GM21723 (cell line): ENCODE measurements around the gene KCNK13.
"Not testable (repeated sequence)": the region's sequence is repeated elsewhere in the genome, so short reads cannot be mapped to it uniquely, and the experiment has no call there.

ENCODE experiments used
- ATAC-seq: cut with Tn5 transposase; IDR thresholded peaks from one replicate; pipeline ENCODE4 v1.9.1; 2021; ENCODE audit warnings: mild to moderate bottlenecking, moderate library complexity; ENCODE audit not compliant: unreplicated experiment

Gene KCNK13

GRCh38 chr14:90191154-90191553, 129.4 kb downstream of the KCNK13 start:
- no peak for ATAC-seq

- ATAC-seq: no peak
Measured at GRCh38 chr14:90191585-90191984, 129.8 kb downstream of the KCNK13 start.

GRCh38 chr14:90193925-90194324, 132.1 kb downstream of the KCNK13 start:
- ATAC-seq: no peak

- ATAC-seq: no peak
Measured at GRCh38 chr14:90194706-90195105, 132.9 kb downstream of the KCNK13 start.

- ATAC-seq: no peak
Measured at GRCh38 chr14:90198541-90199060, 136.8 kb downstream of the KCNK13 start.

GRCh38 chr14:90200546-90200945, 138.8 kb downstream of the KCNK13 start:
- not testable (repeated sequence) for ATAC-seq

GRCh38 chr14:90201344-90201743, 139.6 kb downstream of the KCNK13 start:
- no peak for ATAC-seq

GRCh38 chr14:90204516-90204915, 142.7 kb downstream of the KCNK13 start:
- ATAC-seq: no peak

GRCh38 chr14:90213099-90213748, 151.4 kb downstream of the KCNK13 start:
- no peak for ATAC-seq

- no peak for ATAC-seq
Measured at GRCh38 chr14:90228478-90228877, 166.7 kb downstream of the KCNK13 start.

- ATAC-seq: not testable (repeated sequence)
Measured at GRCh38 chr14:90229942-90230341, 168.1 kb downstream of the KCNK13 start.
